Panc1 (cell line): ENCODE measurements around the gene MEGF11. TPM values are rescaled to one million over a fixed set of nuclear protein-coding genes. Genes with fewer than 3 reads are reported as not detected.

Source experiments
- ATAC-seq: fragments of 200-7000 bp; cut with Tn5 transposase; 2 replicates; pipeline ENCODE4 v1.9.1; 2020; ENCODE audit warnings: mild to moderate bottlenecking, moderate library complexity
- BruUV-seq: library from RNA; stranded (reverse); fragments of 400-500 nt; replicated peaks from 2 replicates; lab custom pipeline; 2021; lab: Mats Ljungman, UMichigan
- CTCF ChIA-PET: fragments of 300-600 bp; sonication (Branson Sonifier 250); formaldehyde crosslinking; loops from one replicate; lab custom pipeline; 2022; ENCODE audit warnings: antibody characterized with exemption; lab: Charles Lee
- POLR2A ChIA-PET: fragments of 300-600 bp; sonication (Branson Sonifier 250); formaldehyde crosslinking; loops from one replicate; lab custom pipeline; 2022; ENCODE audit warnings: antibody characterized with exemption; lab: Charles Lee
- DNase-seq: peaks from one replicate; pipeline ENCODE4 v3.0.0-alpha.2; 2010; ENCODE audit warnings: low read depth, low spot score
- H3K27ac ChIP-seq: 2 replicates; pipeline ENCODE4 v1.5.1; 2011; ENCODE audit warnings: mild to moderate bottlenecking, low read length, inconsistent platforms
- H3K27me3 ChIP-seq: fragments of 200-500 bp; sonication (Bioruptor generic); 2 replicates; pipeline ENCODE4 v1.6.0; 2014; ENCODE audit warnings: low read length, inconsistent platforms; ENCODE audit not compliant: control insufficient read depth, insufficient read depth
- H3K36me3 ChIP-seq: fragments of 200-500 bp; sonication (Bioruptor generic); 2 replicates; pipeline ENCODE4 v1.5.1; 2014; ENCODE audit warnings: inconsistent platforms, mild to moderate bottlenecking, low read length, moderate library complexity; ENCODE audit not compliant: control insufficient read depth, insufficient read depth
- H3K4me1 ChIP-seq: 2 replicates; pipeline ENCODE4 v1.5.1; 2011; ENCODE audit warnings: inconsistent platforms, mild to moderate bottlenecking, low read length, moderate library complexity; ENCODE audit not compliant: control insufficient read depth, insufficient read depth
- H3K4me3 ChIP-seq, 2 experiments: 2 replicates each; pipeline ENCODE4 v1.5.1; 2011 to 2012; ENCODE audit warnings: low read depth in 2 of 2, low read length in 2 of 2, mild to moderate bottlenecking in 2 of 2, inconsistent platforms in 1 of 2, moderate library complexity in 1 of 2
- H3K9me3 ChIP-seq: fragments of 200-500 bp; sonication (Bioruptor generic); 2 replicates; pipeline ENCODE4 v1.5.1; 2014; ENCODE audit warnings: low read depth, mild to moderate bottlenecking, inconsistent platforms, low read length, moderate library complexity; ENCODE audit not compliant: control insufficient read depth, insufficient read depth
- CTCF ChIP-seq: fragments of 450-650 bp; IDR thresholded peaks from 2 replicates; pipeline ENCODE4 v1.5.1; 2017; ENCODE audit warnings: mild to moderate bottlenecking
- POLR2AphosphoS5 ChIP-seq: IDR thresholded peaks from 2 replicates; pipeline ENCODE4 v1.6.1; 2012; ENCODE audit warnings: mild to moderate bottlenecking, low read depth, low read length, moderate library complexity
- REST ChIP-seq, 2 experiments: IDR thresholded peaks; 2 replicates each; pipeline ENCODE4 v1.6.1; 2011 to 2012; ENCODE audit warnings: low read depth in 2 of 2, control low read depth in 1 of 2, low read length in 1 of 2, mild to moderate bottlenecking in 1 of 2, moderate library complexity in 1 of 2; ENCODE audit not compliant: insufficient read depth in 1 of 2
- SIN3A ChIP-seq: IDR thresholded peaks from 2 replicates; pipeline ENCODE4 v1.6.1; 2012; ENCODE audit warnings: low read depth, mild to moderate bottlenecking, low read length, moderate library complexity, borderline replicate concordance; ENCODE audit not compliant: insufficient read depth
- TCF7L2 ChIP-seq: IDR thresholded peaks from 2 replicates; pipeline ENCODE4 v1.6.1; 2011; ENCODE audit warnings: mild to moderate bottlenecking, low read depth, low read length, inconsistent platforms
- in situ Hi-C: cut with HindIII; loops from 2 replicates; pipeline ENCODE4 v1.10.0; 2016; ENCODE audit warnings: low sequenced_read_pairs, low pct_unique_long_range_greater_than_20kb
- intact Hi-C: fragments of 100-400 bp; cut with micrococcal nuclease; formaldehyde crosslinking; loops from one replicate; pipeline ENCODE4 v1.10.0; 2022; ENCODE audit not compliant: unreplicated experiment
- total RNA-seq: library from RNA; stranded (reverse); gene quantifications from one replicate; pipeline ENCODE4 v1.2.1, GENCODE V29; 2021; ENCODE audit not compliant: unreplicated experiment

MEGF11 gene
- total RNA-seq, 1 experiment from 2014 or later, result 0.95 TPM

GRCh38 chr15:65906396-65906795 lies 347.2 kb downstream of the MEGF11 start:
- TF ChIP-seq CTCF, result no peak
- TF ChIP-seq POLR2AphosphoS5, result no peak
- no peak for TF ChIP-seq REST (IDR thresholded peaks at IDR 0.05; ENCODE audit: insufficient read depth in 1 of 2, low read depth in 2 of 2, low read length in 1 of 2)
- no peak for TF ChIP-seq TCF7L2
- TF ChIP-seq SIN3A, result no peak
- H3K9me3 ChIP-seq, result no peaks in the 10 kb centered on the region
- TSS peak; percentile 54 for BruUV-seq
- no peak overlapping the region for H3K27ac ChIP-seq
- H3K27me3 ChIP-seq, result no peaks in the 10 kb centered on the region
- H3K4me3 ChIP-seq, result no peak overlapping the region
- DNase-seq, result no peak
- intact Hi-C loops (no loop called here), in situ Hi-C loops (no loop called here)
- no peak for ATAC-seq
- peaks cover 8% of the 10 kb centered on the region for H3K36me3 ChIP-seq
- no peaks in the 10 kb centered on the region for H3K4me1 ChIP-seq
- ChIA-PET CTCF (no interaction called here), POLR2A (no interaction called here)

- Histone ChIP-seq H3K27me3 (no peaks in the 10 kb centered on the region), H3K4me1 (no peaks in the 10 kb centered on the region), H3K4me3 (no peak overlapping the region), H3K36me3 (peaks cover 8% of the 10 kb centered on the region), H3K27ac (no peak overlapping the region), H3K9me3 (no peaks in the 10 kb centered on the region)
- ChIA-PET POLR2A (no interaction called here), CTCF (interaction anchor here (0.5 kb wide), 1 partner anchor 47 kb away, joined by 8 read pairs; no protein-coding TSS in a partner anchor)
- in situ Hi-C loops (no loop called here), intact Hi-C loops (no loop called here)
- no TSS peak for BruUV-seq
- DNase-seq (no peak), ATAC-seq (no peak)
- TF ChIP-seq POLR2AphosphoS5 (no peak), TCF7L2 (no peak), REST (IDR thresholded peaks at IDR 0.05; ENCODE audit: insufficient read depth in 1 of 2, low read depth in 2 of 2, low read length in 1 of 2) (no peak), CTCF (no peak), SIN3A (no peak)
These were observed 349.2 kb downstream of the MEGF11 start for GRCh38 chr15:65904301-65904700.
